NCI-H146 treated with DMSO at 0.1 percent for 48 hours (cell line): ENCODE measurements around the gene MTUS2.

Source experiments
- DNase-seq: peaks from one replicate; lab custom pipeline; 2025; ENCODE audit not compliant: unreplicated experiment; lab: John Stamatoyannopoulos, UW

The MTUS2 gene

GRCh38 chr13:29021717-29022116, 201.6 kb downstream of the MTUS2 start:
- no peak for DNase-seq

GRCh38 chr13:29022410-29022809, 202.3 kb downstream of the MTUS2 start:
- DNase-seq, result no peak

GRCh38 chr13:29022968-29023367, 202.8 kb downstream of the MTUS2 start:
- no peak for DNase-seq

- DNase-seq, result no peak
These were observed 204.6 kb downstream of the MTUS2 start for GRCh38 chr13:29024783-29025182.

- DNase-seq, result no peak
These were observed 208.7 kb downstream of the MTUS2 start for GRCh38 chr13:29028868-29029267.

- no peak for DNase-seq
These were observed 218.6 kb downstream of the MTUS2 start for GRCh38 chr13:29038700-29039099.

- DNase-seq, result no peak
These were observed 219.1 kb downstream of the MTUS2 start for GRCh38 chr13:29039212-29039611.

- no peak for DNase-seq
These were observed 226.4 kb downstream of the MTUS2 start for GRCh38 chr13:29046588-29046987.

- DNase-seq, result no peak
These were observed 229.4 kb downstream of the MTUS2 start for GRCh38 chr13:29049524-29049923.

GRCh38 chr13:29050719-29051118, 230.6 kb downstream of the MTUS2 start:
- no peak for DNase-seq

GRCh38 chr13:29059800-29060199, 239.7 kb downstream of the MTUS2 start:
- DNase-seq, result no peak

- DNase-seq, result no peak
These were observed 245.0 kb downstream of the MTUS2 start for GRCh38 chr13:29065142-29065541.

GRCh38 chr13:29067306-29067945, 247.3 kb downstream of the MTUS2 start:
- DNase-seq, result no peak

- DNase-seq, result no peak
These were observed 253.6 kb downstream of the MTUS2 start for GRCh38 chr13:29073755-29074154.

- no peak for DNase-seq
These were observed 257.1 kb downstream of the MTUS2 start for GRCh38 chr13:29077051-29077813.

GRCh38 chr13:29081036-29081435, 260.9 kb downstream of the MTUS2 start:
- DNase-seq, result no peak

- DNase-seq, result no peak
These were observed 261.7 kb downstream of the MTUS2 start for GRCh38 chr13:29081697-29082440.

GRCh38 chr13:29099781-29100406, 279.8 kb downstream of the MTUS2 start:
- no peak for DNase-seq

GRCh38 chr13:29100758-29101157, 280.6 kb downstream of the MTUS2 start:
- no peak for DNase-seq

- DNase-seq, result no peak
These were observed 281.3 kb downstream of the MTUS2 start for GRCh38 chr13:29101409-29101808.

- no peak for DNase-seq
These were observed 281.8 kb downstream of the MTUS2 start for GRCh38 chr13:29101905-29102304.
